Suppressor macrophage treated with lipopolysaccharide for 4 hours (primary cell): ENCODE results near the gene ZNF609.

Experiments
- DNase-seq: peaks from one replicate; pipeline ENCODE4 v3.0.0-alpha.2; 2020

ZNF609 gene

DNA sequence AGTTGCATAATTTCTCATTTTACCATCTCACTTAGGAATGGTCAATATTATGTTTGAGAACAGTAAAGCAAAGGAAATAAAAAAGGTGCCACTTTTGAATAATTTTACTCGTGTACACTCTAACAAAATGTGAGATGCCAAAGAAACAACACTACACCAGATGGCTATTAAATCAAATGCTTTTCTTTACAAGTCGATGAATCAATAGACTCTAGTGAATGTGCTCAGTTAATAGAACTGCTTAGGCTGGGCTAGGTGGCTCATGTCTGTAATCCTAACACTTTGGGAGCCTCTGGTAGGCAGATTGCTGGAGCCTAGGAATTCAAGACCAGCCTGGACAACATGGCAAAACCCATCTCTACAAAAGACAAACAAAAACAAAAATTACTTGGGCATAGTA lies 87.9 kb downstream of the ZNF609 start:
- no peak for DNase-seq

DNA sequence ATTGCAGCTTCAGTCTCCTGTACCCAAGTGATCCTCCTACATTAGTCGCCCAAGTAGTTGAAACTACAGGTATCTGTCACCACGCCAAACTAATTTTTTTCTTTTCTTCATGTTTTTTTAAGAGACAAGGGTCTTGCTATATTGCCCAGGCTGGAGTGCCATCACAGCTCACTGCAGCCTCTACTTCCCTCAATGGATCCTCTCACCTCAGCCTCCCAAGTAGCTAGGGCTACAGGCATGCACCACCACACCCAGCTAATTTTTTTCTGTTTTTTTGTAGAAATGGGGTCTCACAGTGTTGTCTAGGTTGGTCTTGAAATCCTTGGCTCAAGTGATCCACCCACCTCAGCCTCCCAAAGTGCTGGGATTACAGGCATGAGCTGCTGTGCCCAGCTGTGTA lies 89.5 kb downstream of the ZNF609 start:
- DNase-seq = no peak

DNA sequence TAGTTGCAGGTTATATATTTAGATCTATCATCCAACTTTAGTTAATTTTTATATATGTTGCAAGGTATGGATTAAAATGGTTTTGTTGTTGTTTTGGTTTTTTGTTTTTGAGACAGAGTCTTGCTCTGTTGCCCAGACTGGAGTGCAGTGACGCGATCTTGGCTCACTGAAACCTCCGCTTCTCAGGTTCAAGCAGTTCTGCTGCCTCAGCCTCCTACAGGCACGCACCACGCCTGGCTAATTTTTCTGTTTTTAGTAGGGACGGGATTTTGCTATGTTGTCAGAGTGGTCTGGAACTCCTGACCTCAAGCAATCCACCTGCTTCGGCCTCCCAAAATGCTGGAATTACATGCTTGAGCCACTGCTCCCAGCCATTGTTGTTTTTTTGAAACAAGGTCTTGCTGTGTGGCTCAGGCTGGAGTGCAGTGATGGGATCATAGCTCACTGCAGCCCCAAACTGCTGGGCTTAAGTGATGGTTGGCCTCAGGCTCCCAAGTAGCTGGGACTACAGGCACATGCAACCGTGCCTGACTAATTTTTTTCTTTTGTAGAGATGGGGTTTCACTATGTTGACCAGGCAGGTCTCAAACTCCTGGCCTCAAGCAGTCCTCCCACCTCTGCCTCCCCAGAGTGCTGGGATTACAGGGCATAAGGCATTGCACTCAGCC lies 92.0 kb downstream of the ZNF609 start:
- DNase-seq = no peak

DNA sequence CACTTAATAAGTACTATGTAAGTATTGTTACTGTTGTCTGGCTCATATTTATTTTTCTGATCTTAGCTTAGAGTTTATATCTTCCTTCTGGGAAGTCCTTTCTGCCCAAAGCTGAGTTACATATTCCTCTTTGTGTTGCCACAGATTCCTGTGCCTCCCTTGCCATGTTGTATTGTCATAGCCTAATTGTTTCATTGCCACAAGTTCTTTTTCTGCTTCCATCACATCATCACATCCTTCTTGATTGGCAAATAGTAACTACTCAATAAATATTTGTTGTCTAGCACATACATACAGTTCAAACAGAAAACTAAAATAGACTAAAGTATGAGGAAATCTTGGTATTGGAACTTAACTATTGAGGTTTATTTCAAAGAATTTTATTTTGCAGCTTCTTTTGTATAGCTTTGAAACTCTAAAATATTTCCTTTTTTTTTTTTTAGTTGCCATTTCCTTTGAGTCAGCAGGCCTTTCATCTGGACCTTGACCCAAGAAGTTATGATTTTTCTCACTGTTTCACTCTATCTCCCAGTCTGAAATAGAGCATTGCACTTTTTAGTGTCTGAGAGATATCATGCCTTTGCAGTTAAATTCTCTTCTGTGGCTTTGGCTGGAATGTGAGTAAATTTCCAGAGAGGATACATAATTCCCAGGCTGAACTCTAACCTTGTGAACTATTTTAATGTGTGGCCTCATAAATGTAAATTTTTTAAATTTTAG lies 98.2 kb downstream of the ZNF609 start:
- DNase-seq = peak; percentile 29

DNA sequence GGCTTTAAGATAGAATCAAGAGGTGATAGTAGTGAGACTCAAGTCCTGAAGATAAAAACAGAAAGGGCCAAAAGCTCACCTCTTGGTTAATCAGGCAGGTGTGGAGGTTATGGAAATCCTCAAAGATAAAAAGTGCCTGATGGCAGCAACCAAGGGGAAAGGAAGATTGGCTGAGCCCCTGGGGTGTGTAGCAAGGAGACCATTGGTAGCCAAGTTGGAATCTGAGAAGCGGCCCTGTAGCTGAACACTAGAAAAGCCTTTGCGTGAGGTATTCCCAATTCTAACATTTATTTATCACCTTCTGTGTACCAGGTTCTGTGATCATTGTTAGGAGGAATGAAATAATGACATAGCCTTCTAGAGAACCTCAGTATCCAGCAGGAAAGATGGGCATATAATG lies 98.9 kb downstream of the ZNF609 start:
- DNase-seq = no peak

DNA sequence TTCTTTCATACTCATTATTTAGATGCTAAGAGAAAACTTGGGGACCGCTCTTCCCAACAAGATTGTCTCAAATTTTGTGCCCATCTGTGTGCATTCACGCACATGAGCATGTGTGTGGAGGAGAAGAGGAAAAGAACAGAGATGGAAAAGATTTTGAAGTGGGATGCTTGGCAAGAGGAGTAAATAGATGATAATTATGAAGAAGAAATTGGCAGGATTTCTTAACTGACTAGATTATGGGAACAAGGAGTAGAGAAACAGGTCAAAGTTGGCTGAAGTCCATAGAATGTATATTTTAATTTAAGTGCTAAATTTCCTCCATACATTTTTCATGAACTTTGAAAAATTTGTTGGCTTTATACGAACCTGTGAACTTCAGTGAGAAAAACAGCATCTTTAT lies 100.1 kb downstream of the ZNF609 start:
- no peak for DNase-seq

DNA sequence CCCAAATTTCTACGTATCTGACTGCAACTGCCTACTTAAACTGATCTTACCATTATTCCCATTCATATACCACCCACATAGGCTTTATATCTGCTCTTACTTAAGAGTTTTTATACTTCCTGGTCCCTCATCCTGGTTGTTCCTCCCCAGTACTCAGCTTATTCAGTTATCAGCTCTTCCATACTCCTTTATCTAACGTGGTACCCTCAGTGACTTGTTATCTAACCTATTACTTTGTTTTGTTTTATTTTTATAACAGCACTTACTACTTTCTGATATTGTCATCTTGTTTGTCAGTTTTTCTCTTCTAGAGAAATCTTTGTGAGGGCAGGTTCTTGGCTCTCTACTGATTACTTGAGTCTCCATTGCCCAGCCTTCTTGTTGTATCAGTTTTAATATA lies 100.6 kb downstream of the ZNF609 start:
- DNase-seq = no peak

DNA sequence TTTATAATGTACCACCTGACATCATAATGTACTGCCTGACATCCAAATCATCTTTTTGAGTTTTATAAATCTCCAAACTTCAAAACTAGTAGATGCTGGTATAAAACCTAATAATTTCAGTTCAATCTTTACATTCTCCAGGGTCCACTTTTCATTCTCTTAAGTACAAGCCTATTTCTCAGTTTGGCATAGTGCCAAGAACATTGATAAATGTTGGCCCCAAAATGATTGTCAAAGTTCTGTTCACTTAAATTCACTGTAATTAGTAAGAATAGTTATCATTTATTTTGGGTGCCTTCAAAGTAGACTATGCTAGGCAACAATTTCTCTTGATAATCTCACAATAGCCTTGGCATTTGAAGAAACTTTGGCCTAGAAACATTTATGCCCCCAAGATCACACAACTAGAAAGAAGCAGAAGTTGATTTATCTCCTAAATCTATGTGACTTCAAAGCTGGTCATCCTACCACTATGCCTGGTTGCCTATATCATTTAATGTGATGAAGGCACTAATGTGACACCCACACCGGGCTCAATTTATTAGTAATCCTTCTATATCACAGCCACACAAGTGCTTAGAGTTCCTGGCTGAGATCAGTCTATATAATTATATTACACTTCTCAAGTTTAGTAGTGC lies 101.7 kb downstream of the ZNF609 start:
- DNase-seq = peak; percentile 15

DNA sequence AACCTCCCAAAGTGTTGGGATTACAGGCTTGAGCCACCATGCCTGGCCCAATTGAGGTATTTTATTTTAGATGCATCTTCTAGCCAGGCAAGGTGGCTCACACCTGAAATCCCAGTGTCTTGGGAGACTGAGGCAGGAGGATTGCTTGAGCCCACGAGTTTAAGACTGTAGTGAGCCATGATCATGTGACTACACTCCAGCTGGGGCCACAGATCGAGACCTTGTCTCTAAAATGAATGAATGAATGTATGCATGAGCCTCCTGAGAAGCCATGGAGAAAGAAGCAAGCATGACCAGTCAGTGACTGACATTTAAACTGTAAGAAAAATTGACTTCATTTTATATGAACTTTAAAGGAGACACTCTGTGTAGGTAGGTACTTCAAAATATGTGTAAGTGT lies 105.7 kb downstream of the ZNF609 start:
- DNase-seq = no peak

DNA sequence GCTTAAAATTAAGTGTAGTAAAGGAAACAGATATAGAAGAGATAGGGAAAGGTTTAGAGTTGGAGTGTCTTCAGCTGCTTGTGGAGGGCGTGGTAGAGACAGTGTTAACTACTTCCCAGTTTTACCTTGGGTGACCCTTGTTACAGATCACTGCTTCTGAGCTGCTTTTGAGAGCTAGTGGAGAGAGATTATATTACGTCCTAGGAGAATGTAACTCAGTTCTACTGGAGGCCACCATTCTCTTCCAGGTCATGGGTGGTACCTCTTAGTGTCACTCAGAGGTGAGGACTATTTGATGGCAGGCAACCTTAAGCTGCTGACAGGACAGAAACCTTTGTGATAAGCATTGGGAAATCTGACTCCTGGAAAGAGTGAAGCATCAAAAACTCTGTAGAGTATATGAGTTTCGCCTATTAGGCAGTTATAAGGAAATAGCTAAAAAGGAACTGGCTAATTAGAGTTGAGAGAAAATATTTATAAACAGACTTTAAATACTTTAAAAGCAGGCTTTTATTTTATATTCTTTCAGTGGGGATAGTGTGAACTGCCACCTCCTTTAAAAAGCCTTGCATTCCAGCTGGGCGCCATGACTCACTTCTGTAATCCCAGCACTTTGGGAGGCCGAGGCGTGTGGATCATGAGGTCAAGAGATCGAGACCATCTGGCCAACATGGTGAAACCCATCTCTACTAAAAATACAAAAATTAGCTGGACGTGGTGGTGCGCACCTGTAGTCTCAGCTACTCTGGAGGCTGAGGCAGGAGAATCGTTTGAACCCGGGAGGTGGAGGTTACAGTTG lies 106.5 kb downstream of the ZNF609 start:
- DNase-seq = no peak

DNA sequence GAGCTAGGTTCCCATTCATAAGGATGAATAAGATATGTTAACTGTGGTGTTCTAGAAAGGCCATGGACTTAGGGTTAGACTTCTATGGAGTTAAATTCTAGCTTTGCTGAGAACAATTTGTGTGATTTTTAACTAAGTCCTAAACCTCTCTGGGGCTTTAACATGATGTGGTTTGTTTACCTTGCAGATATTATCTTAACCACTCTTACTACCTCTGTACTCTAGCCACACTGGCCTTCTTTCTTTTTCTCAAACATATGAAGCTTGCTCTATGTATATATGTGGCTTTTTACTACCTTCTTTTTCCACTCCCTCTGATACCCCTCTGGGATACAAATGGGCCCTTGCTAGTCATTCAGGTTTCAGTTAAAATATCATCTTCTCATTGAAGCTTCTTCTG lies 108.4 kb downstream of the ZNF609 start:
- no peak for DNase-seq

DNA sequence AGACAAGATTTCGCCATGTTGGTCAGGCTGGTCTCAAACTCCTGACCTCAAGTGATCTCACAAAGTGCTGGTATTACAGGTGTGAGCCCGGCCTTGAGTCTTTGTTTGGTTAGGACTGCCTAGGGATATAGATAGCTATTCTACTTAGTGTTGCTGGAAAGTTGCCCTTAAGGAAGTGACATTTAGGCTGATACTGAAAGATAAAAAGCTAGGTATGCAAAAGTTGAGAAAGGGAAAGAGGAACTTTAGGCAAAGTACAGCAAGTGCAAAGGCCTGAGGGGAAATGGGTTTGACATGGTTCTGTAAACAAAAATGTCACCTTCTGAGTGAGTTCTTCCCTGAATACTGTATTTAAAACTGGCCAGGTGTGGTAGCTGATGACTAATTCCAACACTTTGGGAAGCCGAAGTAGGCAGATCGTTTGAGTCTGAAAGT lies 111.5 kb downstream of the ZNF609 start:
- peak; percentile 35 for DNase-seq

DNA sequence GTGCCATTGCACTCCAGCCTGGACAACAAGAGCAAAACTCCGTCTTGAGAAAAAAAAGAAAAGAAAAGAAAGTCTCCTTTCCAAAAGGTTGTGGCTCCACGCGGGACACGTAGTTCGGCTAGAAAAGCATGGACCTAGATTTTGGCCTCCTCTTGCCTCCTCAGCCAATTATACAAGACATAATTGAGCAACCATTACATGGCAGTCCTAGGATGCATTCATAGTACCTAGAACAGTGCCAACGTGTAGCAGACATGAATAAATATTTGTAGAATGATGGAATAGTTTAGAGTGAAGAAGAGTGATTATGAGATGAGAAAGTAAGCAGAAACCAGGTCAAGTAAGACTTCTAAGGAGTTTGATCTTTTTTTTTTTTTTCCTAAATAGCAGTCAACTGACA lies 112.5 kb downstream of the ZNF609 start:
- DNase-seq = no peak

DNA sequence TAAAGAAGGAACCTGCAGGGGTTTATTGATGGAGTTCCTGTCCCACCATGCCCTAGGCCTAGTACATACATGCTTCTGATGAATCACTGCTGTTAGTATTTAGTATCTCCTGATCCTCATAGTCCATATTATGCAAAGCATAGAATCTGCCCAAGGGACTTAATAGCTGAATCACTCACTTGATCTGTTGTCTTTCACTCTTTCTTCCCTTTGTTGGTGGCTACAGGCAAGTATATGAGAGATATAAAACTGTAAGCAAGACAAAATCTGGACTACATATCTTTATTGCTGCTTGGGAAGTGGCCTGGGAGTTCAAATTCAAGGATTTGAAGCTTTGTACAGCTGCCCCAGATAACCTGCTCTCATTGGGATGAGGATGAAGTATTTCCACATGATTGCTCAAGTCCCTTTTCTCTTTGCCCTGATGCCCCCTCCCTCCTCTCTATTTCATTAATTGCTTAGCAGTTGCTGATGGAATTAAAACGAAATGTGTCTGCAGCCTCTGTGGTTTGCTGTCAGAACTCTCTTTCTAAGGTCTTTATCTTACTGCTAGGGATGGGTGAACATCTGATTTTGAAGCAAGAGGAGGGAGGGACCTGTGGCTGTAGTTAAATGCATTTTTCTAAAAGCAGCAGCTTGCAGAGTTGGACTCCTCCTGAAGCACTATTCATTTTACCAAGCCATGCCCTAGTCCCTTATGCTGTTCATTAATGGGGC lies 114.1 kb downstream of the ZNF609 start:
- no peak for DNase-seq

DNA sequence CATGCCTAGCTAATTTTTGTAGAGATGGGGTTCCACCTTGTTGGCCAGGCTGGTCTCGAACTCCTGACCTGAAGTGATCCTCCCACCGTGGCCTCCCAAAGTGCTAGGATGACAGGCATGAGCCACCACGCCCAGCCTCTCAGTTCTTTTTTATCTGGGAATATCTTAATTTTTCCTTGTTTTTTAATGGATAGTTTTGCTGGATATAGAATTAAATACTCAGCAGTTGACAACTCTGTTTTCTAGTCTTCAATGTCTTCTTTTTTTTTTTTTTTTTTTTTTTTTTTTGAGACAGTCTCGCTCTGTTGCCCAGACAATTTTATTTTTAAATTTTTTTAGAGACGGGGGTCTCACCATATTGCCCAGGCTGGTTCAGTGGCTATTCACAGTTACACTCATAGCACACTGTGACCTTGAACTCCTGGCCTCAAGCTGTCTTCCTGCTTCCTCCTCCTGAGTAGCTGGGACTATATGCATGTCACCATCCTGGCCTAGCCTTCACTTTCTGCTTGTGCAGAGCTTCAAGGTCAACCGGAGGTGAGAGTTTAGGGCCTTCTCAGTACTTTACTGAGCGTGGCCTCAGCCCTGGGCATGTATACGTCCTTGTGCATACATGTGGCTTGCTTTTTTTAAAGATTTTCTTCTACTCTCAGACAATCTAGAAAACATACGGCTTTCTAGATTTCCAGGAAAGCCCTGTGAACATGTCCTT lies 120.5 kb downstream of the ZNF609 start:
- peak; percentile 9 for DNase-seq

DNA sequence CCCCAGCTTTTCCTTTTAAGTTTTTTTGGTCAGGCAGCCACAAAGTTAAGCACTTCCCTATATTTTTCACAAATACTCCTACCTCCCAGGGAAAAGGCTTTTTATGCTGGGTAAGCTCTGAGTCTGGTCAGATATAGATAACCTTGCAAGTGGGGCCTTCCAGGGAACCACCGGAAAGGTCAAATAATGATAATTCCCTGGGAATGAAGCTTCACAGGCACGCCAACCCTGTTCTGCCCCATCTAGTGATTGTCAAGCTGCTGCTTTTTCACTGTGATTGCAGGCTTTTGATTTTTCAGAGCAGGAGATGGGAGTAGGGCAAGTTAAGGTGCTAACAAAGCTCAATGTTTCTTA lies 121.0 kb downstream of the ZNF609 start:
- no peak for DNase-seq

DNA sequence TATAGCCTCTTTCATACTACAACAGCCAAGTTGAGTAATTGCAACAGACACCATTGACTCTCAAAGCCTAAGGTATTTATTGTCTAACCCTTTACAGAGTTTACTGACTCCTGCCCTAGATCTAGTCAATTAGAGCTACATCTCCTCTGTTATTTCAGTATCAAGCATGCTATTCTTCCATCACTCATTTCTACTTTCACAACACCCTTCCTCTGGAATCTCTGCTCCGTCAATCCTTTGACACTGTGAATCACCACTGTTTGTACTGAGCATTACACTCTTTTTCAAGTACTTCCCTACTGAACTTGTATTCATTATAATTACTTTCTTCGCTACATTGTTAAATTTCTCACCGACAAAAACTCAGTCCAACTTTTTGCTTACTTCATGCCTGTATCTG lies 121.8 kb downstream of the ZNF609 start:
- peak; percentile 53 for DNase-seq

DNA sequence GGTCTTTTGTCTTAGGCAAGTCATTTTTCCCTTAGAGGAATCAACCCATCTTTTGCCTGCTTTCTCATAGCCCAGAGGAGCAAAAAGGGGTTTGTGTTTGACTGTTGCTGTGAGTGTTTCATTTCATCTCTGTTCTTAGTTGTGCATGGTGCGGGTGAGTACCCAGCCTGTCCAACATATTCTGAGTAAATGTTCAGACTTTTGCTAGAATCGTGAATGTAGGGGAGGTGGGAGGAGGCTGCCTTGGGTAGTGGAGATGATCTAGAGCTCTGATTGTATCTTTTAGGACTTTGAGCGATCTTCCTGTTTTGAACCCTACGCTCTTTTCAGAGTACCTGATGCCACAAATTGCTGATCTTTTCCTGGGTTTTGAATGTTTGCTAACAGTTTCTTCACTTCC lies 123.1 kb downstream of the ZNF609 start:
- DNase-seq = no peak

DNA sequence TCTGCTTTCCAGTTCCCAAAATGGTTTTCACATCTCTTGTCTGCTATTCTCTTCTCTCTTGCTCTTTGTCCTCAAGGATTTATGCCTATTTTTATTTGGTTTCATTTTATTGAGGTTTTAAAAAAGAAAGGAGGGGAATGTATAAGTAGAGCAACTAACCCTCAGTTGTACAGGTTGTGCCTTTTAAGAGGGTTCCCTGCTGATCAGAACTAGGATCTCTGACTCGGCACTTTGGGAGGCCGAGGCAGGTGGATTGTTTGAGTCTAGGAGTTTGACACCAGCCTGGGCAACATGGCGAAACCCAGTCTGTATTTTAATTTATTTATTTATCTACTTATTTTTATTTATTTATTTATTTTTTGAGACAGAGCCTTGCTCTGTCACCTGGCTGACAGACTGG lies 123.6 kb downstream of the ZNF609 start:
- no peak for DNase-seq

DNA sequence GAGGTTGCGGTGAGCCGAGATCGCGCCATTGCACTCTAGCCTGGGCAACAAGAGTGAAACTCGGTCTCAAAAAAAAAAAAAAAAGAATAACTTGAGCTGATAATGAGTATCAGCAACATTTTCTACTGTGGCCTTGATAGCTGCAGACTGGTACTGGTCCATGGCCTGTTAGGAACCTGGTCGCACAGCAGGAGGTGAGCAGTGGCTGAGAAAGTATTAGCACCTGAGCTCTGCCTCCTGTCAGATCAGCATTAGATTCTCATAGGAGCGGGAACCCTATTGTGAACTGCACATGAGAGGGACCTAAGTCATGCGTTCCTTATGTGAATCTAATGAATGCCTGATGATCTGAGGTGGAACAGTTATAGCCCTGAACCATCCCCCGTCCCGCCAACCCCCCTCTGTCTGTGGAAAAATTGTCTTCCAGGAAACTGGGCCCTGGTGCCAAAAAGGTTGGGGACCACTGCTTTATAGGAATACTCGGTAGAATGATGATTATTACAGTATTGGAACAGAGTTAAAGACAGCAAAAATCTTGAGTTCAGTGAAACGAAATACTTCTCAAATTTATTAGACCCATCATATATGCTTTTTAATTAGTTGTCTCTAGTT lies 126.0 kb downstream of the ZNF609 start:
- no peak for DNase-seq

DNA sequence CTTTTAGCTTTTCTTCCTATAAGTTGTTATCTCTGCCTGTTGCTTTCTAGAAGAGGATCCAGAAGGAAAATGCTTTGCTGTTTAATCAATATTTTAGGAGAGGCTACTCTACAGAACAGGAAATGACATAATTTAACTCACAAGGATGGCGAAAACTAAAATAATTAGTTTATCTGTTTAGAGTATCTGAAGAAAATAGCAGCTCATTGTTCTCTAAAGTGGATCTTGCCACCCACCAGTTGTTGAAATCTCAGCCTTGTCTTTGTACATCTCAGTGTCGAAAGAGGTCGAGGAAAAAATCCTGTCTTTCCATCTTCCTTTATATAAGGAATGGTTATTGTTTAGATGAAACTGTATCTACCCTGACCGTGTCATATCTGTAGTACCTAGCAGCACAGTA lies 126.6 kb downstream of the ZNF609 start:
- no peak for DNase-seq
